Vagina (tissue), 2 donors: ENCODE results near the gene DDX11.
"Not testable (repeated sequence)": the region's sequence is repeated elsewhere in the genome, so short reads cannot be mapped to it uniquely, and the experiment has no call there.

Experiments used
- CTCF ChIP-seq, 3 experiments: fragments of 450-650 bp in 2 of 3; fragments of 200-600 bp in 1 of 3; sonication (generic) in 1 of 3; IDR thresholded peaks; one replicate each; pipeline ENCODE4 v1.5.1; 2017 to 2019; ENCODE audit warnings: antibody characterized with exemption in 3 of 3, mild to moderate bottlenecking in 2 of 3, moderate library complexity in 2 of 3
- POLR2A ChIP-seq, 2 donors: fragments of 450-650 bp; IDR thresholded peaks; one replicate each; pipeline ENCODE4 v1.6.1; 2017; ENCODE audit warnings: antibody characterized with exemption in 2 of 2, mild to moderate bottlenecking in 2 of 2, moderate library complexity in 2 of 2
- POLR2AphosphoS5 ChIP-seq, 2 donors: sonication (generic); formaldehyde crosslinking; IDR thresholded peaks; one replicate each; pipeline ENCODE4 v1.9.0; 2017; ENCODE audit warnings: antibody characterized with exemption in 2 of 2, mild to moderate bottlenecking in 2 of 2, low read depth in 1 of 2; ENCODE audit not compliant: insufficient read depth in 1 of 2

- not testable (repeated sequence) for TF ChIP-seq CTCF (IDR thresholded peaks at IDR 0.05); POLR2AphosphoS5 (IDR thresholded peaks at IDR 0.05; ENCODE audit: insufficient read depth in 1 of 2, low read depth in 1 of 2); POLR2A (IDR thresholded peaks at IDR 0.05)
Measured at GRCh38 chr12:31124158-31124557, 50.5 kb downstream of the DDX11 start.
